ENCODE data around the gene RTN1.
A peak's percentile ranks its signal among the peaks of the same experiment; 100 is the strongest.

The RTN1 gene

DNA sequence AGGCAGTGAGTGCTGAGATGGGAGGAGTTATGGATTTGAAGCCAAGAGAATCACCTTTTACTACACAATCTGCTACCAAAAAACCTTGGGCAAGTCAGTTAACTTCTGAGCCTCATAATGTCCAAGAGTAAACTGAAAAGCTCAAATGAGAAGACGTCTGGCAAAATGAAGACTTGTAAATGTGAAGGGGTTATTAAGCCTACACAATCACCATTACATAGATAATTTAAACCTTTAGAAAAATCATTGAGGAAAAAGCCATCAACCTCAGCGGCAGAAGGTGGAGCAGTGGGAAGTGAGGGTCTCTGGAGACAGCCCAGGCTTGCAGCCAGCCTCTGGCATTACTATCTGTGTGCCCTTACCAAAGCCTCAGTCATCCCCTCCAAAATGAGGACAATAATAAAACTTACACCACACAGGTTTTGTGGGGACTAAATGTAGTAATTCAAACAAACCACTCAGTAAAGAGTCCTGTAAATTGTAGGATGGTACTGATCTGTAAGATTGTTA is 243.5 kb downstream of the RTN1 start:
- DNase-seq = no peak

DNA sequence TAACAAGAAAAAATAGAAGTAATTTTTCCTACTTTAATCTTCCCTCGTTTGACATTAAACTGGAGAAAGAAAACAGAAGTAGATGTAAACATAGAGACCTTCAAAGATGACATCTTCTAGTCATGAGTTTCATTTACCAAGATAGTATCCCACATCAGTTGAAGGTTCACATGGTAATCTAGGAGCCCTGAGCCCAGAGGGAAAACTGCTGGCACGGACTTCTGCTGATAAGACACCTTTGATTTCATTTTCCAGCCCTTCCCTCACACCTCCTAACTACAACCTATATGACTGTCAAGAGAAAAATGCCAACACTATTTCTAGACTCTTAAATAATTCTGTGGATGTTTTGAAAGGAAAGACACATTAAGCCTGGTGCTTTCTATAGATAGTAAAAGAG is 247.9 kb downstream of the RTN1 start:
- DNase-seq = no peak

- no peak for DNase-seq
Measured at GRCh38 chr14:59619061-59619460, 251.5 kb downstream of the RTN1 start.

DNA sequence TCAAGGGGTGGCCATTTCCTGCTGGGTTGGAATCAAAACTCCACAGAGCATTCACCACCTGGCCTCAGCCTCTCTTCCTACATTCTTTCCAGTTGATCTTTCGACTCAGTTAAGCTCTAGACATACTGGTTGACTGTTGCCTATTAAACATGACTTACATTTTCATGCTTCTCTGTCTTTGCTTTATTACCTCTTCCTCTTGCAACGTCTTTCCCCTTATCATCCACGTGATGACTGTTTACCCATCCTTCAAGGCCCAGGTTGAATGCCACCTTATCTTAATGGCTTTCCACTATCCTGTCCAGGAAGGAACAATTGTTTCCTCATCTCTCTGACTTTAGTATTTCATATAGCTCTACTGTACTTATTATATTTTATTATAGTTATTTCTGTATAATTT is 269.5 kb downstream of the RTN1 start:
- no peak for DNase-seq

- DNase-seq = no peak
Measured at GRCh38 chr14:59600211-59600945, 270.2 kb downstream of the RTN1 start.

- DNase-seq = no peak
Measured at GRCh38 chr14:59595071-59595470, 275.5 kb downstream of the RTN1 start.

- no peak for DNase-seq
Measured at GRCh38 chr14:59591641-59592370, 278.8 kb downstream of the RTN1 start.

- no peak for DNase-seq
Measured at GRCh38 chr14:59588101-59588500, 282.5 kb downstream of the RTN1 start.

DNA sequence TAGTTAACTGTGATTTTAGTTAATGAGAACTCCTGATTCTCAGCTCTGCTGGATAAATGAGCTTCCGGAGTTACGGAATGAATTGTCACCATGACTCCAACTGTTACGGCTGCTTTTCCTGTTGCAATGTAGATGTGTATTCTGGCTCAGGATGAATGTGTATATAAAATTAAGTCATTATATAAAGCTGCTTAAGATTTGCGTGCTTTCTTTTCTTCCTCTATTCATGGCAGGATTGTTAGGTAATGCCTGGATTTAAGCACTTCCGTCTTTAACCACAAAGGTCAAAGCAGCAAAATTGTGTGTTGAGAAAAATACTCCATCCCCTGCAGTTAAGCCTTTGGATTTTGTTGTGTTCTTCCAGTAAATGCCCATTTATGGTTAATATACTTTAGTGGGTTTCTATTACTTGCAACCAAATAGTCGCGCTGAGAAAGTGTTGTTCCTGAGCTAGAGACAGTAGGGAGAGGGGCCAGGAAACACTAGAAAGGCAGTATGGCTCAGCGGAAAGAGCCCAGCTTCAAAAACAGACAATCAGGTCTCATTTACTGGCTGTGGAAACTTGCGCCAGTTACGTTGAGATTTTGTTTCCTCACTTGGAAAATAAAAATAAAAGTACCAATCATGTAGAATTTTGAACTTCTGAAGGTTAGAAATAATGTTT is 284.6 kb downstream of the RTN1 start:
- DNase-seq = no peak

DNA sequence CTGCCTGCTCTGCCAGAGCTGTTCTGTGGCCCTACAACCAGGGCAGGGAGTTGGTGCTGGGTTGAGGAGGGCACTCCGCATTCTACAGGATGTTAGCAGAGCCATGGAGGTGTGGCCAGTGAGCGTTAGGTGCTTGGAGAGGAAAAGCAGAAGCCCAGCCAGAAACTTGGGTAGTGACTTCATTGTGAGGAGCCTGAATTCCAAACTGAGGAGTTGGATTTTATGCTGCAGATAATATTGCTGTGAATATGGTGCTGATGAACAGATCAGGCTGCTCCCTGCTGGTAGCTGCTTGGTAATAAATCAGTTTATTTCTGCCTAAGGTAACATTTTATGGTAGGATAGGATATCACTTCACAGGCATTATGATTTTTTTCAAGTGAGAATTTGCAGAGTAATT is 286.8 kb downstream of the RTN1 start:
- DNase-seq = no peak

- DNase-seq = no peak
Measured at GRCh38 chr14:59582845-59583509, 287.6 kb downstream of the RTN1 start.

- DNase-seq = no peak
Measured at GRCh38 chr14:59582161-59582560, 288.4 kb downstream of the RTN1 start.

GRCh38 chr14:59580911-59581310 is 289.7 kb downstream of the RTN1 start:
- DNase-seq = no peak

GRCh38 chr14:59576332-59577294 is 294.0 kb downstream of the RTN1 start, which contains the start of gene CCDC175:
Gene CCDC175, minus strand, starts transcription at chr14:59576812. Its CDS starts 37 bp downstream, at chr14:59576775.
- peak; percentile 78 for DNase-seq

GRCh38 chr14:59570122-59570521 is 300.5 kb downstream of the RTN1 start:
- no peak for DNase-seq

- no peak for DNase-seq
Measured at GRCh38 chr14:59566725-59567124, 303.9 kb downstream of the RTN1 start.

DNA sequence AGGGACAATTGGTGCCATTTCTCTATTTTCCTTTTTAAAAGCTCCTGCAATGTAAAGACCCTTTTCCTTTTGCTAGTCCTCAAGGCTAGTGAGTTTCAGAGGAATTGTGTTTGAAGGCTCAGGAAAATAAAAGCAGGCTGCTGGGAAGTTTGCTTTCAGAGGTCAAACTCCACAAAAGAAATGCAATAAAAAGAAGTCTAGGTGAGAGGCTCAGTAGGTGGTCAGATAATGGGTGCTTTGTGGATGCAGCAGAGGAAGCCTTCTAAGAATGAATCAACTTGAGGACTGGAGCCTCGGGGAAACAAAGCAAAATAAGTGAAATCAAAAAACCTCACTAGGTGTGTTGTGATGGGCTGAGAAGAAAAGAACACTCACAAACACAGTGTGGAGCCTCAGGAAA is 304.3 kb downstream of the RTN1 start:
- no peak for DNase-seq

DNA sequence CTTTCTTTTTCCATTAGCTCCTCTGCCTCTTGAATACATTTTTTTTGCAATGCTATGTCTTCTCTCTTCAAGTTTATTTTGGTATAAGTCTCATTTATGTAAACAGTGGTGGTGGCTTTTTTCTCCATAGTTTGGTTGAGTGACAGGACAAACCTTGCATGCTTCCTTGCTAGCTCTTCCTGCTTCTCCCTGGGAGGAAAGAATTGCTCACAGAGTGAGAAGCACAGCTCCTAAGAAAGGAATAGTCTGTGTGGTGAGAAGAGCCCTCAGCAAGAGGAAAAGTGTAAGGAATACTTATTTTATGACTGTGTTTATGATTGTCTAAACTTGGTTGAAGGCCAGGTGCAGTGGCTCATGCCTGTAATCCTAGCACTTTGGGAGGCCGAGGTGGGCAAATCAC is 305.5 kb downstream of the RTN1 start:
- no peak for DNase-seq

DNA sequence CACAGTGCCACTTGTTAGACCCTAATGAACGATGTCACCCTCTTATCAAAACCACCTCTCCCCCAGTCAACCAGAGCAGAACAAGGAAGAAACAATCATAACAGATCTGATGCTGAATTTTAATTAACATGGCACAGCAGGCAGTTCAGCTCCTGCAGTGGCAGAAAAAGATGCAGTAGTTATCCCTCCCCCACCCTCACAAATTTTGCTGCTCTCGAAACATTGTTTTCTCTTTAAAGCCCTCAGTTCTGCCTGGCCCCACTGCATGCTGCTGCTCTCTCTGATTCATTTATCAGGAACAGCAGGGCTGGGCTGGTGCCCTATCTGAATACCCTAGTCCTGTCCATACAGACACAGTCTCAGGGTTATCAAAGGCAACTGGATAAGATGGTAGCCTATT is 306.2 kb downstream of the RTN1 start:
- DNase-seq = no peak

DNA sequence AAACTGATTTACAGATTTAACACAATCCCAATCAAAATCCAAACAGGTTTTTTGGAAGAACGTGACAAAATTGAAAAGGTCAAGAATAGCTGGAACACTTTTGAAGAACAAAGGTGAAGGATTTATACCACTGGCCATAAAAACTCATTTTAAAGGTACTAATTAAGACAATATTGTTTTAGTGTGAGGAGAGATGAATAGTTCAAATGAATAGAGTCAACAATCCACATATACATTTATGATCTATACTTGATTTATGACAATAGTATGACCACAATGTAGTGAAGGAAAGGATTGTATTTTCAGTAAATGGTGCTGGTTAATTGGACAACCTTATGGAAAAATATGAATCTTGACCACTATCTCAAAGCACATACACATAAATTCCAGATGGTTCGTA is 323.3 kb downstream of the RTN1 start:
- DNase-seq = no peak
